GM19397 (cell line): ENCODE results near the gene CBS.
"Not testable (repeated sequence)": the region's sequence is repeated elsewhere in the genome, so short reads cannot be mapped to it uniquely, and the experiment has no call there.

ENCODE experiments used
- ATAC-seq: cut with Tn5 transposase; IDR thresholded peaks from one replicate; pipeline ENCODE4 v1.9.1; 2021; ENCODE audit warnings: mild to moderate bottlenecking, moderate library complexity; ENCODE audit not compliant: unreplicated experiment

The CBS gene

GRCh38 chr21:43027846-43028731, 47.5 kb downstream of the CBS start:
- ATAC-seq = no peak

- ATAC-seq = no peak
These were observed 49.9 kb downstream of the CBS start for GRCh38 chr21:43025636-43026180.

- no peak for ATAC-seq
These were observed 51.0 kb downstream of the CBS start for GRCh38 chr21:43024439-43025136.

- ATAC-seq = no peak
These were observed 52.5 kb downstream of the CBS start for GRCh38 chr21:43023175-43023574.

GRCh38 chr21:43021756-43022600, 53.7 kb downstream of the CBS start:
- ATAC-seq = no peak

- no peak for ATAC-seq
These were observed 54.4 kb downstream of the CBS start for GRCh38 chr21:43021191-43021590.

- no peak for ATAC-seq
These were observed 54.9 kb downstream of the CBS start for GRCh38 chr21:43020771-43021170.

GRCh38 chr21:43020177-43020576, 55.5 kb downstream of the CBS start:
- ATAC-seq = no peak

GRCh38 chr21:43018519-43018918, 57.1 kb downstream of the CBS start:
- no peak for ATAC-seq

GRCh38 chr21:43016728-43017127, 58.9 kb downstream of the CBS start:
- ATAC-seq = no peak

GRCh38 chr21:43015906-43016540, 59.6 kb downstream of the CBS start:
- ATAC-seq = no peak

- no peak for ATAC-seq
These were observed 63.0 kb downstream of the CBS start for GRCh38 chr21:43012596-43012995.

GRCh38 chr21:43006874-43007208, 68.8 kb downstream of the CBS start:
- ATAC-seq = no peak

GRCh38 chr21:43006051-43006873, 69.4 kb downstream of the CBS start:
- not testable (repeated sequence) for ATAC-seq

- ATAC-seq = no peak
These were observed 70.0 kb downstream of the CBS start for GRCh38 chr21:43005635-43006034.

GRCh38 chr21:43004926-43005325, 70.7 kb downstream of the CBS start:
- no peak for ATAC-seq
